Spleen (tissue), 11 donors: ENCODE measurements around the gene SLC4A4. TPM values are rescaled to one million over a fixed set of nuclear protein-coding genes. Genes with fewer than 3 reads are reported as not detected.

Experiments used
- DNase-seq: peaks from one replicate; pipeline ENCODE4 v3.0.0-alpha.2; 2020
- H3K27ac ChIP-seq, 8 donors: fragments of 200-600 bp; sonication (generic) in 7 of 8; 1 replicate in 4 of 8; 2 replicates in 4 of 8; pipeline versions ENCODE4 v1.5.0 to v1.8.0; 2016 to 2021; ENCODE audit warnings: inconsistent platforms in 4 of 8, mild to moderate bottlenecking in 4 of 8, moderate library complexity in 1 of 8
- H3K27me3 ChIP-seq, 7 donors: fragments of 200-600 bp; sonication (generic) in 6 of 7; replicated peaks in 1 of 7; 1 replicate in 4 of 7; 2 replicates in 3 of 7; pipeline versions ENCODE4 v1.5.0 to v1.8.0; 2016 to 2021; ENCODE audit warnings: inconsistent platforms in 3 of 7, mild to moderate bottlenecking in 1 of 7
- H3K36me3 ChIP-seq, 6 donors: fragments of 200-600 bp; sonication (generic) in 5 of 6; 1 replicate in 4 of 6; 2 replicates in 2 of 6; pipeline versions ENCODE4 v1.5.0 to v1.8.0; 2016 to 2021; ENCODE audit warnings: inconsistent platforms in 2 of 6
- H3K4me1 ChIP-seq, 6 donors: fragments of 200-600 bp; sonication (generic) in 5 of 6; 1 replicate in 3 of 6; 2 replicates in 3 of 6; pipeline versions ENCODE4 v1.5.0 to v1.8.0; 2016 to 2021; ENCODE audit warnings: inconsistent platforms in 3 of 6
- H3K4me3 ChIP-seq, 8 donors: fragments of 200-600 bp; sonication (generic) in 7 of 8; 1 replicate in 4 of 8; 2 replicates in 4 of 8; pipeline versions ENCODE4 v1.5.0 to v1.8.0; 2016 to 2021; ENCODE audit warnings: inconsistent platforms in 4 of 8, mild to moderate bottlenecking in 4 of 8, moderate library complexity in 2 of 8
- H3K9me3 ChIP-seq, 8 donors: fragments of 200-600 bp; sonication (generic) in 7 of 8; 1 replicate in 4 of 8; 2 replicates in 4 of 8; pipeline versions ENCODE4 v1.5.0 to v1.8.0; 2016 to 2021; ENCODE audit warnings: inconsistent platforms in 4 of 8
- POLR2A ChIP-seq, 3 donors: fragments of 450-650 bp; IDR thresholded peaks; one replicate each; pipeline ENCODE4 v1.5.1; 2017; ENCODE audit warnings: antibody characterized with exemption in 3 of 3, mild to moderate bottlenecking in 1 of 3
- POLR2AphosphoS5 ChIP-seq, 3 donors: sonication (generic); formaldehyde crosslinking; IDR thresholded peaks; one replicate each; pipeline ENCODE4 v1.5.1; 2017; ENCODE audit warnings: antibody characterized with exemption in 3 of 3
- WGBS, 5 donors: extraction: QIAGEN DNeasy Blood & Tissue Kit in 3 of 5; methylation state at CpG; one replicate each; pipeline versions ENCODE4 v1.1.5 to v1.1.7; 2013 to 2018; 5-methylcytosine and 5-hydroxymethylcytosine counted together
- intact Hi-C: fragments of 100-400 bp; cut with DNase I; formaldehyde crosslinking; loops from one replicate; pipeline ENCODE4 v1.15.0; 2023; ENCODE audit warnings: low total_unique reads
- polyA plus RNA-seq, 3 donors: library from polyadenylated mRNA; stranded (reverse); fragments of 200-250 nt; gene quantifications; one replicate each; pipeline ENCODE4 v1.2.1, GENCODE V29; 2013
- total RNA-seq, 7 donors: library from RNA; depleted of rRNA in 3 of 7; stranded (reverse); fragments of >200 nt in 3 of 7; fragmentation: NEBNext Ultra II Directional in 4 of 7; extraction: Animal tissue kit (Norgen Biotek cat#: 25700) in 4 of 7; gene quantifications; one replicate each; pipeline versions ENCODE4 v1.1.0 to v1.2.1, GENCODE V29; 2016 to 2021
- TF ChIP-seq, protein P1 (sequence below), 11 experiments: fragments of 200-600 bp in 7 of 11; fragments of 450-650 bp in 4 of 11; sonication (generic) in 4 of 11; IDR thresholded peaks in 8 of 11; conservative IDR thresholded peaks in 3 of 11; 1 replicate in 7 of 11; 2 replicates in 4 of 11; pipeline versions ENCODE4 v1.4.0 to v1.8.0; 2016 to 2021; ENCODE audit warnings: antibody characterized with exemption in 11 of 11, inconsistent platforms in 4 of 11, mild to moderate bottlenecking in 1 of 11
- donor health status: healthy with polysubstance abuse.
- donor health status: DM: no; HTN: no; CAD: no; lungs with moderate emphysema.
- donor health status: DM: no; HTN: no; CAD: no.
- donor health status: Bipolar disorder and iron deficiency.
- donor health status: healthy.
- donor health status: DM: no; HTN: no; CAD: no.
- donor health status: DM: yes; HTN: yes; CAD: no.

The SLC4A4 gene
- total and polyA plus RNA-seq, 10 donors: 0.07 to 3.4 (median 1.4) TPM

DNA sequence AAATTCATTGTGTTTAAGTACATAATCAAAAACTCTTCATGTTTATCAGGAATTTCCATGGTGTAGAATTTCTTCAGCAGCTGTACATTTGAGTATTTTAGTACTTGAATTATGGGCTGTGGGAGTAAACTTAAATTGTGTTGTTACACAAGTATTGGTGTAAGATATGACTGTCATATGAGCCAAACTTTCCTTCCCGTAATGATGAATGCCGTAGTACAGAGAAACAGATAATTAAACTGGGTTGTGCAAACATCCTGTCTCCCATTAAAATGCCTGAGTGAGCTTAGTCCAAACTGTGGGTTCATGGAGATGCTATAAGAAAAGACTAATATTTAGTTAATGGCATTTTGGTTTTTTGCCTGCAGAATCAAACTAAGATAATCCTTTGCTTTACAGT lies 159.2 kb downstream of the SLC4A4 start:
- Histone ChIP-seq H3K4me1 (no peaks in the 10 kb centered on the region), H3K27ac (no peak overlapping the region), H3K4me3 (no peak overlapping the region), H3K36me3 (no peaks in the 10 kb centered on the region), H3K27me3 (no peaks in the 10 kb centered on the region), H3K9me3 (no peaks in the 10 kb centered on the region)
- no peak for DNase-seq
- TF ChIP-seq, protein P1, sequence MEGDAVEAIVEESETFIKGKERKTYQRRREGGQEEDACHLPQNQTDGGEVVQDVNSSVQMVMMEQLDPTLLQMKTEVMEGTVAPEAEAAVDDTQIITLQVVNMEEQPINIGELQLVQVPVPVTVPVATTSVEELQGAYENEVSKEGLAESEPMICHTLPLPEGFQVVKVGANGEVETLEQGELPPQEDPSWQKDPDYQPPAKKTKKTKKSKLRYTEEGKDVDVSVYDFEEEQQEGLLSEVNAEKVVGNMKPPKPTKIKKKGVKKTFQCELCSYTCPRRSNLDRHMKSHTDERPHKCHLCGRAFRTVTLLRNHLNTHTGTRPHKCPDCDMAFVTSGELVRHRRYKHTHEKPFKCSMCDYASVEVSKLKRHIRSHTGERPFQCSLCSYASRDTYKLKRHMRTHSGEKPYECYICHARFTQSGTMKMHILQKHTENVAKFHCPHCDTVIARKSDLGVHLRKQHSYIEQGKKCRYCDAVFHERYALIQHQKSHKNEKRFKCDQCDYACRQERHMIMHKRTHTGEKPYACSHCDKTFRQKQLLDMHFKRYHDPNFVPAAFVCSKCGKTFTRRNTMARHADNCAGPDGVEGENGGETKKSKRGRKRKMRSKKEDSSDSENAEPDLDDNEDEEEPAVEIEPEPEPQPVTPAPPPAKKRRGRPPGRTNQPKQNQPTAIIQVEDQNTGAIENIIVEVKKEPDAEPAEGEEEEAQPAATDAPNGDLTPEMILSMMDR (IDR thresholded peaks at IDR 0.05 in 8 of 11, conservative IDR thresholded peaks at IDR 0.05 in 3 of 11): no peak
- TF ChIP-seq POLR2AphosphoS5 (IDR thresholded peaks at IDR 0.05) (no peak), POLR2A (IDR thresholded peaks at IDR 0.05) (no peak)
- 63 to 83% (median 73%) methylated on average over 2 of the region's 2 CpGs for WGBS, 5 donors
- intact Hi-C loops: no loop called here

DNA sequence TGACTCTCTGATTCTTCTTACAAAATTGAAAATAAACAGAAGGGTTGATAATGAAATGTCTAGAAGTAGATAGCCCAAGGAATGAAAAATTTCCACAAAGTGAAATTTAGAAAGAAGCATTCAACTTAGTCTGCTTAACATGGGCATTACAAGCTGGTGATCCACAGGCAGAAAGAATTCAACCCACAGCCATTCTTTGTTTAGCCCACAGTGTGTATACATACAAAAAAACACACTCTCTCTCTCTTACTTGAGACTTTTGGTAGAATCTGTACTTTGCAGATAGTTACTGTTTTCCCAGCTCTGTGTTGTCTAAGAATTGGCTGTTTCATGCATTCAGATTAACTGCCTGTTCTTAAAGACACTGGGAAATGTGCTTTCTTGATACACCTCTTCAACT lies 159.8 kb downstream of the SLC4A4 start:
- H3K4me3 ChIP-seq: no peak overlapping the region
- intact Hi-C loops: no loop called here
- no peak overlapping the region for H3K27ac ChIP-seq
- DNase-seq: no peak
- TF ChIP-seq, protein P1 (IDR thresholded peaks at IDR 0.05 in 8 of 11, conservative IDR thresholded peaks at IDR 0.05 in 3 of 11): no peak
- no peak for TF ChIP-seq POLR2AphosphoS5 (IDR thresholded peaks at IDR 0.05)
- TF ChIP-seq POLR2A (IDR thresholded peaks at IDR 0.05): no peak
- H3K9me3 ChIP-seq: no peaks in the 10 kb centered on the region
- H3K4me1 ChIP-seq: no peaks in the 10 kb centered on the region
- H3K27me3 ChIP-seq: no peaks in the 10 kb centered on the region
- no peaks in the 10 kb centered on the region for H3K36me3 ChIP-seq

DNA sequence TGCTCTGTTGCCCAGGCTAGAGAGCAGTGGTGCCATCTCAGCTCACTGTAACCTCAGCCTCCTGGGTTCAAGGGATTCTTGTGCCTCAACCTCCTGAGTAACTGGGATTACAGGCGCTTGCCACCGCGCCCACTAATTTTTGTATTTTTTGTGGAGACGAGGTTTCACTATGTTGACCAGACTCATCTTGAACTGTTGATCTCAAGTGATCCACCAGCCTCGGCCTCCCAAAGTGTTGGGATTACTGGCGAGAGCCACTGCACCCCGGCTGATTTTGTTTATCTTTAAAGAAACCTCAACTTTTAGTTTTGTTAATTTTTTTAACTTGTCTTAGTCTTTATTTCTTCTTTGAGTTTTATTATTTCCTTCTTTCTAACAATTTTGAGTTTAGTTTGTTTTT lies 163.2 kb downstream of the SLC4A4 start:
- H3K4me1 ChIP-seq: no peaks in the 10 kb centered on the region
- H3K9me3 ChIP-seq: no peaks in the 10 kb centered on the region
- DNase-seq: no peak
- H3K27me3 ChIP-seq: no peaks in the 10 kb centered on the region
- H3K36me3 ChIP-seq: no peaks in the 10 kb centered on the region
- 92 to 95% (median 94%) methylated on average over 7 of the region's 7 CpGs for WGBS, 5 donors
- no peak overlapping the region for H3K27ac ChIP-seq
- no peak overlapping the region for H3K4me3 ChIP-seq
- intact Hi-C loops: no loop called here
- TF ChIP-seq POLR2AphosphoS5 (IDR thresholded peaks at IDR 0.05): no peak
- TF ChIP-seq POLR2A (IDR thresholded peaks at IDR 0.05): no peak
- TF ChIP-seq, protein P1 (IDR thresholded peaks at IDR 0.05 in 8 of 11, conservative IDR thresholded peaks at IDR 0.05 in 3 of 11): no peak

DNA sequence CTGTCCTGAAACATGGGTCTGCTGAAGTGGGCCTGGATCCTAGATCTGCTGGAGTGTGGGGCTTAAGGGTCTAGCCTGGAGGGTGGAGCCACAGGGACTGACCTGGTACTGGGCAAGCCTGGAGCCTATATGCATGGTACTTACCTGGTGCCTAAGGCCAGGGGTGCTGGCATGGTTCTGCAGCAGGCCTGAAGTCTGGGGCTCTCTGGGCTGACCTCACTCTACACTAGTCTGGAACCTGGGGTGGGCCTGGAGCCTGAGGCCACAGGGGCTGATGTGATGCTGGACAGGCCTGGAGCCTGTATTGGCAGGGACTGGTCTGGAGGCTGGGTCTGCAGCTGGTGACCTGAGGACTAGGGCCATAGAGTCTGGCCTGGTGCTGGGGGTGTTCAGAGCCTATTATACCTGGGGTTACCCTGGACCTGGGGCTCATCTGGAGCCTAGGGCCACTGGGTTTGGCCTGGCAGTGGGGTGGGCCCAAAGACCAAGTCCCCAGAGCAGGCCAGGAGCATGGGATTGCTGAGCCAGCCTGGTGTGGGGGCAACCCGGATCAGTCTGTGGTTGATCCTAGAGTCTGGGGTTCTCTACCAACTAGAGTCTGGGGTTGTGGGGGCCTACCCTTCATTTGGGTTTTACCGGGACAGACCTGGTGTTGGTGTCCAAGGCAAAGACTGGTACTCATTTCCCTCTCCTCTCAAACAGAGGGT lies 179.6 kb downstream of the SLC4A4 start:
- intact Hi-C loops: no loop called here
- H3K27me3 ChIP-seq: no peaks in the 10 kb centered on the region
- no peak for DNase-seq
- TF ChIP-seq, protein P1 (IDR thresholded peaks at IDR 0.05 in 8 of 11, conservative IDR thresholded peaks at IDR 0.05 in 3 of 11): no peak
- TF ChIP-seq POLR2AphosphoS5 (IDR thresholded peaks at IDR 0.05) (no peak), POLR2A (IDR thresholded peaks at IDR 0.05) (no peak)
- 79 to 98% (median 91%) methylated on average over 2 of the region's 2 CpGs for WGBS, 5 donors
- H3K4me3 ChIP-seq: no peak overlapping the region
- H3K9me3 ChIP-seq: peaks cover 0 to 7% (median 0%) of the 10 kb centered on the region in 8 donors
- H3K27ac ChIP-seq: no peak overlapping the region
- no peaks in the 10 kb centered on the region for H3K36me3 ChIP-seq
- H3K4me1 ChIP-seq: no peaks in the 10 kb centered on the region
